ENCODE results near the gene HINT2. TPM values are rescaled to one million over a fixed set of nuclear protein-coding genes. Genes with fewer than 3 reads are reported as not detected.

HINT2 gene
- total RNA-seq, 1 donor from 2014 or later: 32.0 TPM

DNA sequence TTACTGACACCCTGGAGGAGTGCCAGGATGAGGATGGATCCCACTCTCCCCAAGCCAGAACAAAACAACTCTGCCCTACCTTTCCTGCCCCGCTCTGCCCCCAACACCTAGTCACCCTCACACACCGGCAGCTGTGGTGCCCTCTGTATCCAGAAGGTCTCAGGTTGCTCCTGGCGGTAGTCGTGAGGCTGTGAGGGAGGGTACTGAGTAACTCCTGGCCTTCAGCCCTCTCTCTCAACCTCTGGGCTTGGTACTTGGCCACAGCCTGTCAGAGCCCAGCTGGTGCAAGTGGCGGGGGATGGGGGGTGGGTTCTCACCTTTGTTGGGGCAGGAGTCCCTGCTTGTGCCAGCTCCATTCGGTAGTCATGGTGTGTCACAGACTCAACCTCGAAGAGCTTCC, 4.7 kb downstream of the HINT2 start:
- Mint-ChIP-seq H3K9me3 (ENCODE audit: low read depth) (no peaks in the 10 kb centered on the region), H3K27ac (ENCODE audit: unreplicated experiment) (no peak overlapping the region), H3K36me3 (ENCODE audit: low read depth) (peaks cover 11% of the 10 kb centered on the region), H3K27me3 (ENCODE audit: low read depth) (no peaks in the 10 kb centered on the region), H3K4me1 (ENCODE audit: low read depth) (peaks cover 26% of the 10 kb centered on the region), H3K4me3 (ENCODE audit: unreplicated experiment) (no peak overlapping the region)
- TF ChIP-seq, protein P1, sequence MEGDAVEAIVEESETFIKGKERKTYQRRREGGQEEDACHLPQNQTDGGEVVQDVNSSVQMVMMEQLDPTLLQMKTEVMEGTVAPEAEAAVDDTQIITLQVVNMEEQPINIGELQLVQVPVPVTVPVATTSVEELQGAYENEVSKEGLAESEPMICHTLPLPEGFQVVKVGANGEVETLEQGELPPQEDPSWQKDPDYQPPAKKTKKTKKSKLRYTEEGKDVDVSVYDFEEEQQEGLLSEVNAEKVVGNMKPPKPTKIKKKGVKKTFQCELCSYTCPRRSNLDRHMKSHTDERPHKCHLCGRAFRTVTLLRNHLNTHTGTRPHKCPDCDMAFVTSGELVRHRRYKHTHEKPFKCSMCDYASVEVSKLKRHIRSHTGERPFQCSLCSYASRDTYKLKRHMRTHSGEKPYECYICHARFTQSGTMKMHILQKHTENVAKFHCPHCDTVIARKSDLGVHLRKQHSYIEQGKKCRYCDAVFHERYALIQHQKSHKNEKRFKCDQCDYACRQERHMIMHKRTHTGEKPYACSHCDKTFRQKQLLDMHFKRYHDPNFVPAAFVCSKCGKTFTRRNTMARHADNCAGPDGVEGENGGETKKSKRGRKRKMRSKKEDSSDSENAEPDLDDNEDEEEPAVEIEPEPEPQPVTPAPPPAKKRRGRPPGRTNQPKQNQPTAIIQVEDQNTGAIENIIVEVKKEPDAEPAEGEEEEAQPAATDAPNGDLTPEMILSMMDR (IDR thresholded peaks at IDR 0.05): no peak
- no peak for DNase-seq (ENCODE audit: low spot score)

GRCh38 chr9:35808433-35808832, 6.4 kb downstream of the HINT2 start:
- H3K36me3 Mint-ChIP-seq (ENCODE audit: low read depth): peaks cover 13% of the 10 kb centered on the region
- H3K4me3 Mint-ChIP-seq (ENCODE audit: unreplicated experiment): no peak overlapping the region
- H3K27ac Mint-ChIP-seq (ENCODE audit: unreplicated experiment): no peak overlapping the region
- peaks cover 16% of the 10 kb centered on the region for H3K4me1 Mint-ChIP-seq (ENCODE audit: low read depth)
- no peaks in the 10 kb centered on the region for H3K27me3 Mint-ChIP-seq (ENCODE audit: low read depth)
- no peak for DNase-seq (ENCODE audit: low spot score)
- TF ChIP-seq, protein P1 (IDR thresholded peaks at IDR 0.05): no peak
- no peaks in the 10 kb centered on the region for H3K9me3 Mint-ChIP-seq (ENCODE audit: low read depth)

DNA sequence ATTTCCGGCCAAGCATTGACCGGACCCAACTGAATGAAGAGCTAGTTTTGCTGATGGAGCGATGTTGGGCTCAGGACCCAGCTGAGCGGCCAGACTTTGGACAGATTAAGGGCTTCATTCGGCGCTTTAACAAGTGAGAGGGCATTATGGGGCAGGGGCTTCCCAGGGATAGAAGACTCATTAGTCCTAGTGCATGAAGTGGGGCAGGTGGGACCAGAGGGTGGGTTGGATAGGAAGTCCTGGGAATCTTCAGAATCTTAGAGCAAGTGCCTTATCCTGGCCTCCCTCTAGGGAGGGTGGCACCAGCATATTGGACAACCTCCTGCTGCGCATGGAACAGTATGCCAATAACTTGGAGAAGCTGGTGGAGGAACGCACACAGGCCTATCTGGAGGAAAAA, 8.7 kb downstream of the HINT2 start:
- no peak overlapping the region for H3K4me3 Mint-ChIP-seq (ENCODE audit: unreplicated experiment)
- H3K9me3 Mint-ChIP-seq (ENCODE audit: low read depth): no peaks in the 10 kb centered on the region
- H3K4me1 Mint-ChIP-seq (ENCODE audit: low read depth): no peaks in the 10 kb centered on the region
- peaks cover 26% of the 10 kb centered on the region for H3K36me3 Mint-ChIP-seq (ENCODE audit: low read depth)
- no peak for DNase-seq (ENCODE audit: low spot score)
- H3K27ac Mint-ChIP-seq (ENCODE audit: unreplicated experiment): no peak overlapping the region
- H3K27me3 Mint-ChIP-seq (ENCODE audit: low read depth): no peaks in the 10 kb centered on the region
- TF ChIP-seq, protein P1 (IDR thresholded peaks at IDR 0.05): no peak

- no peaks in the 10 kb centered on the region for H3K27me3 Mint-ChIP-seq (ENCODE audit: low read depth)
- peaks cover 32% of the 10 kb centered on the region for H3K36me3 Mint-ChIP-seq (ENCODE audit: low read depth)
- H3K4me3 Mint-ChIP-seq (ENCODE audit: unreplicated experiment): no peak overlapping the region
- H3K27ac Mint-ChIP-seq (ENCODE audit: unreplicated experiment): no peak overlapping the region
- TF ChIP-seq, protein P1 (IDR thresholded peaks at IDR 0.05): no peak
- H3K4me1 Mint-ChIP-seq (ENCODE audit: low read depth): peaks cover 17% of the 10 kb centered on the region
- DNase-seq (ENCODE audit: low spot score): no peak
- no peaks in the 10 kb centered on the region for H3K9me3 Mint-ChIP-seq (ENCODE audit: low read depth)
These were observed 13.3 kb downstream of the HINT2 start for GRCh38 chr9:35801328-35802128.

- H3K4me3 Mint-ChIP-seq (ENCODE audit: unreplicated experiment): no peak overlapping the region
- H3K36me3 Mint-ChIP-seq (ENCODE audit: low read depth): peaks cover 26% of the 10 kb centered on the region
- no peak for DNase-seq (ENCODE audit: low spot score)
- H3K9me3 Mint-ChIP-seq (ENCODE audit: low read depth): no peaks in the 10 kb centered on the region
- no peaks in the 10 kb centered on the region for H3K27me3 Mint-ChIP-seq (ENCODE audit: low read depth)
- peaks cover 21% of the 10 kb centered on the region for H3K4me1 Mint-ChIP-seq (ENCODE audit: low read depth)
- H3K27ac Mint-ChIP-seq (ENCODE audit: unreplicated experiment): no peak overlapping the region
- TF ChIP-seq, protein P1 (IDR thresholded peaks at IDR 0.05): no peak
These were observed 14.3 kb downstream of the HINT2 start for GRCh38 chr9:35800530-35800929.

All from chondrocyte (in vitro differentiated cells).